Ascending aorta (tissue), 2 donors: ENCODE measurements around the gene CENPP. TPM values are rescaled to one million over a fixed set of nuclear protein-coding genes. Genes with fewer than 3 reads are reported as not detected.

Experiments
- DNase-seq, 2 donors: peaks; one replicate each; pipeline ENCODE4 v3.0.0-alpha.2; 2019; ENCODE audit warnings: low spot score in 2 of 2
- H3K27ac ChIP-seq, 2 donors: fragments of 200-600 bp; sonication (generic); one replicate each; pipeline ENCODE4 v1.5.1; 2016 to 2017; ENCODE audit warnings: mild to moderate bottlenecking in 1 of 2
- H3K27me3 ChIP-seq: fragments of 200-600 bp; sonication (generic); one replicate; pipeline ENCODE4 v1.5.1; 2017
- H3K36me3 ChIP-seq, 2 donors: fragments of 200-600 bp; sonication (generic); one replicate each; pipeline ENCODE4 v1.5.1; 2016
- H3K4me1 ChIP-seq, 2 donors: fragments of 200-600 bp; sonication (generic); one replicate each; pipeline ENCODE4 v1.5.1; 2016 to 2017; ENCODE audit warnings: mild to moderate bottlenecking in 1 of 2
- H3K4me3 ChIP-seq, 2 donors: fragments of 200-600 bp; sonication (generic); one replicate each; pipeline ENCODE4 v1.5.1; 2016 to 2017; ENCODE audit warnings: mild to moderate bottlenecking in 1 of 2
- H3K9me3 ChIP-seq, 2 donors: fragments of 200-600 bp; sonication (generic); one replicate each; pipeline ENCODE4 v1.5.1; 2016
- CTCF ChIP-seq, 3 experiments: fragments of 200-600 bp in 2 of 3; fragments of 450-650 bp in 1 of 3; sonication (generic) in 2 of 3; IDR thresholded peaks; one replicate each; pipeline ENCODE4 v1.5.1; 2016 to 2019; ENCODE audit warnings: antibody characterized with exemption in 3 of 3, mild to moderate bottlenecking in 1 of 3, moderate library complexity in 1 of 3
- intact Hi-C: fragments of 100-400 bp; cut with DNase I; formaldehyde crosslinking; loops from one replicate; pipeline ENCODE4 v1.15.1; 2023
- total RNA-seq: library from RNA; depleted of rRNA; stranded (reverse); fragments of >200 nt; gene quantifications from one replicate; pipeline ENCODE4 v1.1.0, GENCODE V29; 2016

CENPP gene
- total RNA-seq, 1 donor from 2014 or later: 0.43 TPM

GRCh38 chr9:92645041-92645440 lies 319.3 kb downstream of the CENPP start:
- TF ChIP-seq CTCF (IDR thresholded peaks at IDR 0.05): no peak
- intact Hi-C loops: no loop called here
- no peak overlapping the region for H3K27ac ChIP-seq
- no peaks in the 10 kb centered on the region for H3K27me3 ChIP-seq
- peaks cover 77 to 96% of the 10 kb centered on the region in 2 donors for H3K36me3 ChIP-seq
- no peak for DNase-seq
- H3K9me3 ChIP-seq: no peaks in the 10 kb centered on the region
- no peak overlapping the region for H3K4me3 ChIP-seq
- H3K4me1 ChIP-seq: no peaks in the 10 kb centered on the region

GRCh38 chr9:92647671-92648473 lies 322.1 kb downstream of the CENPP start:
- H3K4me1 ChIP-seq: no peaks in the 10 kb centered on the region
- no peak for DNase-seq
- TF ChIP-seq CTCF (IDR thresholded peaks at IDR 0.05): no peak
- intact Hi-C loops: no loop called here
- H3K36me3 ChIP-seq: peaks cover 61 to 82% of the 10 kb centered on the region in 2 donors
- no peak overlapping the region for H3K27ac ChIP-seq
- H3K4me3 ChIP-seq: no peak overlapping the region
- H3K27me3 ChIP-seq: no peaks in the 10 kb centered on the region
- H3K9me3 ChIP-seq: no peaks in the 10 kb centered on the region

GRCh38 chr9:92648474-92648971 lies 322.8 kb downstream of the CENPP start:
- Histone ChIP-seq H3K36me3 (peaks cover 56 to 75% of the 10 kb centered on the region in 2 donors), H3K4me1 (no peaks in the 10 kb centered on the region), H3K4me3 (no peak overlapping the region), H3K27me3 (no peaks in the 10 kb centered on the region), H3K27ac (no peak overlapping the region), H3K9me3 (no peaks in the 10 kb centered on the region)
- intact Hi-C loops: no loop called here
- no peak for TF ChIP-seq CTCF (IDR thresholded peaks at IDR 0.05)
- DNase-seq: peak in 1 of 2 donors; percentile 39

GRCh38 chr9:92649007-92649406 lies 323.3 kb downstream of the CENPP start:
- Histone ChIP-seq H3K27ac (no peak overlapping the region), H3K27me3 (no peaks in the 10 kb centered on the region), H3K4me3 (no peak overlapping the region), H3K36me3 (peaks cover 51 to 71% of the 10 kb centered on the region in 2 donors), H3K4me1 (peaks cover 0 to 4% of the 10 kb centered on the region in 2 donors), H3K9me3 (no peaks in the 10 kb centered on the region)
- intact Hi-C loops: no loop called here
- DNase-seq: peak in 1 of 2 donors; percentile 7
- TF ChIP-seq CTCF (IDR thresholded peaks at IDR 0.05): no peak

- intact Hi-C loops: no loop called here
- H3K4me1 ChIP-seq: peaks cover 0 to 5% of the 10 kb centered on the region in 2 donors
These were observed 324.5 kb downstream of the CENPP start for GRCh38 chr9:92650296-92650695.

More at GRCh38 chr9:92650296-92650695, 324.5 kb downstream of the CENPP start:
- no peak overlapping the region for H3K27ac ChIP-seq
- peak in 1 of 2 donors; percentile 47 for DNase-seq
- no peak overlapping the region for H3K4me3 ChIP-seq
- H3K36me3 ChIP-seq: peaks cover 38 to 67% of the 10 kb centered on the region in 2 donors
- no peak for TF ChIP-seq CTCF (IDR thresholded peaks at IDR 0.05)
- H3K9me3 ChIP-seq: no peaks in the 10 kb centered on the region
- no peaks in the 10 kb centered on the region for H3K27me3 ChIP-seq
